GM21786 (cell line): ENCODE data around the gene IQCF2.
"Not testable (repeated sequence)": the region's sequence is repeated elsewhere in the genome, so short reads cannot be mapped to it uniquely, and the experiment has no call there.

Experiments
- ATAC-seq: cut with Tn5 transposase; IDR thresholded peaks from one replicate; pipeline ENCODE4 v1.9.1; 2021; ENCODE audit not compliant: unreplicated experiment

IQCF2 gene

GRCh38 chr3:51860703-51861665, at the start of gene IQCF2:
IQCF2 (plus strand) TSS chr3:51861615; CDS start chr3:51861667, 52 bp downstream.
- no peak for ATAC-seq

- no peak for ATAC-seq
These were observed 47.9 kb upstream of the IQCF2 start for GRCh38 chr3:51813539-51813938.

- no peak for ATAC-seq
These were observed 47.4 kb upstream of the IQCF2 start for GRCh38 chr3:51814034-51814433.

- no peak for ATAC-seq
These were observed 45.8 kb upstream of the IQCF2 start for GRCh38 chr3:51815614-51816013.

GRCh38 chr3:51816723-51817122, 44.7 kb upstream of the IQCF2 start:
- ATAC-seq = no peak

DNA sequence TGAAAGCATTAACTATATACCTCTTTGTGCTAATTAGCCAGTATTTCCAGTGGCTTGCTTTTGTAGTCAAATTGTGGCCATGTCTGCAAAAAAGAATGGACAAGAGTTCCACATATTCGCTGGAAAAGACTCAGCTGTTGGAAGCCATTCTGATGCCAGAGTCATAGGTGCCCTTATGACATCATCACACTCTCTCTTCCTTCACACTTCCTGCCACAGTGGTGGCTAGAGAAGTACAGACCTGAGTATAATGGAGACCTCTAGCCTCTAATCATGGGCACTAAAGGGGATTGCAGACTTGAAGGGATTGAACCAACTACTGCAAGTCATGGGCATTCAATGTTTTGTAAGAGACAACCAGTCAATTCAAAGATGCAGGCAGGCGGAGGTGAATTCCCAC, 44.0 kb upstream of the IQCF2 start:
- no peak for ATAC-seq

DNA sequence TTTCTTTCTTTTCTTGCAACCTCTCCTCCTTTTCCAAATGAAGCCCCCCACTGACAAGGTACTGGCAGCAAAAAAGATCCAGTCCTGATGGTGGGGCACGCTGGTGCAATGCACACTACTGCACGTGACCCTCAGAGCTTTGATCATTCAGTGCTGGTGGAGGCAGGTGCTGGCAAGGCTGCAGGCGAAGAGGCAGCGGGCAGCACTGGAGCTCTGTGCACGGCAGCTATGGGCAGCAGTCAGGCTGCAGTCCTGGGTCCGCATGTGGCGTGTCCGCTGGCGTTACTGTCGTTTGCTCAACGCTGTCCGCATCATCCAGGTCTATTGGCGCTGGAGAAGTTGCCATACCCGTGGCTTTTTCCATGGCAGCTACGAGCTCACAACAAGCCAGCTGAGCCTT, 42.3 kb upstream of the IQCF2 start:
- ATAC-seq = no peak

DNA sequence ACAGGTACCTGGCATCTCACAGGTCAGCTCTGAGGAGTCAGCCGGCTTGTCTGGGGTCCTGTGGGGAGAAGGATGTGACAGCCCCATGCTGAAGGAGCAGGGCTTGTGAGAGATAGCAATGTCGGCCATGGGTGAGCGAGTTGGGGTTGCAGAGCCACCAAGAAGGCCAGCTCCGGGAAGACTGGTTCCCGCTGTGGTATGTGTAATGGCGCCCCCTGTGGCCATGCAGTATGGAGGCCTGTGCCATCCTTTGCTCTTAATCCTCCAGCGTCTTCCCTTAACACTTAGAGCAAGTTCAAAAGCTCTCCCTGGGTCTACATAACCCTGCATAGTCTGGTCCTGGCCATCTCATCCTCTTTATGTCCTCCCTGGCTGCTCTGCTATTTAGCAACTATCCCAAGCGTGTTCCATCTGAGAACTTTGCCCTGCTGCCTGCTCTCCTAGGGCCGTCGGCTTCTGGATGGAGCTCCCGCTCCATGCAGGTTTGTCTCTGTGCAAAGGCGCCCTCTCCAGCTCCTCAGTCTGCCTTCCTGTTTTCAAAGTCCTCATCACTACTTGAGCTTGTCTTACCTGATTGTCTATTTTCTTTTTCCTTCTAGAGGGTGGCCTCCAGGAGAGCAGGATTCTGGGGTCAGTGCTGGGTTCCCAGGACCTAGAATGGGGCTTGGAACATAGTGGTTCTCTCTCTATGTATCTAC, 41.6 kb upstream of the IQCF2 start:
- ATAC-seq = no peak

- ATAC-seq = no peak
These were observed 33.1 kb upstream of the IQCF2 start for GRCh38 chr3:51828297-51828696.

DNA sequence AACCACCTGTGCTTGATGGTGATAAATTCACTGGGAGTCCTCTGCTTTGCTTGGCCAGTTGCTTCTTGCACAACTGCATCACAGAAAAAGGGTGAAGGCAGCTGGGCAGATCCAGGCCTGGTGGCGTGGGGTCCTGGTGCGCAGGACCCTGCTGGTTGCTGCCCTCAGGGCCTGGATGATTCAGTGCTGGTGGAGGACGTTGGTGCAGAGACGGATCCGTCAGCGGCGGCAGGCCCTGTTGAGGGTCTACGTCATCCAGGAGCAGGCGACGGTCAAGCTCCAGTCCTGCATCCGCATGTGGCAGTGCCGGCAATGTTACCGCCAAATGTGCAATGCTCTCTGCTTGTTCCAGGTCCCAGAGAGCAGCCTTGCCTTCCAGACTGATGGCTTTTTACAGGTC, 31.1 kb upstream of the IQCF2 start:
- ATAC-seq = no peak

GRCh38 chr3:51830836-51831385, 30.5 kb upstream of the IQCF2 start:
- ATAC-seq = no peak

DNA sequence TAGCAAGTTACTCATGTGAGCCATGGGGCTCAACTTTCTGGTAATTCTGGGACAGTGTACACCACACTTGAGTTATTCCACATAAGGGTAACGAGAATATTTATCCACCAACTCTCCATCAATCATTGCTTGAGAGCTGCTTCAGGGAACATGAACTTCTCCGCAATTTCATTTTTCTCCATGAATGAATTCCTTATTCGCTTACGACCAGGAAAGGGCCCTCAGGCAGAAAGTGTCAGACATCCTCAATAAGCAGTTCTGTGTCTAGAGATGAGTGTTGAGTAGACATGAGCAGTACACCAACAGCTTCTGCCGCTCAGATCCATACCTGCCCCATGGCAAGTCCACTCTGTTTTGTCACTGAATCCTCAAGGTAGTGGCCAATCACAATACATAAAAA, 24.8 kb upstream of the IQCF2 start:
- ATAC-seq = no peak

GRCh38 chr3:51845129-51845528, 16.3 kb upstream of the IQCF2 start:
- ATAC-seq = no peak

DNA sequence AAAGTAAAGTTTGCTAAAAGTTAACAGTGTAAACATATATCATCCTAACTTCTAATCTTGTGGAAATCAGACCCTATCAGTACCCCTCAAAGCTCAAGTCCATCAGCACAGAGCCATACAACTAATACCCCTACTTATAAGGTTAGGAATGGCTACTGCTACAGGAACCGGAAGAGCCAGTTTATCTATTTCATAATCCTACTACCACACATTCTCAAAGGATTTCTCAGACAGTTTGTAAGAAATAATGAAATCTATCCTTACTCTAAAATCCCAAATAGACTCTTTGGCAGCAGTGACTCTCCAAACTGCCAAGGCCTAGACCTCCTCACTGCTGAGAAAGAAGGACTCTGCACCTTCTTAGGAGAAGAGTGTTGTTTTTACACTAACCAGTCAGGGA, 6.0 kb upstream of the IQCF2 start:
- ATAC-seq = not testable (repeated sequence)

GRCh38 chr3:51862886-51863285, 1.5 kb downstream of the IQCF2 start:
- no peak for ATAC-seq

GRCh38 chr3:51868896-51869295, 7.5 kb downstream of the IQCF2 start:
- not testable (repeated sequence) for ATAC-seq

GRCh38 chr3:51869304-51869703, 7.9 kb downstream of the IQCF2 start:
- no peak for ATAC-seq

GRCh38 chr3:51873253-51873766, 11.9 kb downstream of the IQCF2 start:
- no peak for ATAC-seq

DNA sequence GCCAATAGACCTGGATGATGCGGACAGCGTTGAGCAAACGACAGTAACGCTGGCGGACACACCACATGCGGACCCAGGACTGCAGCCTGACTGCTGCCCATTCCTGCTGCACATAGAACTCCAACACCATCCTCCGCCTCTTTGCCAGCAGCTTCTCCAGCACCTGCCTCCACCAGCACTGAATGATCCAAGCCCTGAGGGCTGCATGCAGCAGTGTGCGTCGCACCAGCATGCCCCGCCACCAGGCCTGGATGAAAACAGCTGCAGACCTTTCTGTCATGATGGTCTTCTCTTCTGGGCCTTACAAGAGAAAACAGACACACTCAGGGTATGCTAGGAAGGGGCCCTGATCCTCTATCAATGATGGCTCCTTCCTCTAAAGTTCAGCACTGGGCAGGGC, 12.5 kb downstream of the IQCF2 start:
- no peak for ATAC-seq

DNA sequence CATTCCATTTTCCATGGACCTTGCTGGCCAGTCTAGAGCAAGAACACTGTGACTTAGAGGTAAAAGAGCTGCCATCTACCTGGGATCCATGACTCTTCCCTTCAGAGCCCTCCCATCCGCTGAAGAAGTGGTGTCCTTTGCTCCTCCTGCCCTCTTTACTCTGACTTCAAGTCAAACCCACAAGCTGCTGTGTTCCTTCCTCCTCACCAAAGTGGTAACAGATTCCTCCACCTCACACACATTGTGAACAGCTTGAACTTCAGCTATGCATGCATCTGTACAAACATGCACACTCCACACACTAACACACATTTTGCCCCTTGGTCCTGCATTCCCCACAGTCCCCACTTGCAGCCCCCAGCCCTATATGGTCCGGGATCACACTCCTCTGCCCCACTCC, 13.0 kb downstream of the IQCF2 start:
- no peak for ATAC-seq

GRCh38 chr3:51874889-51875288, 13.5 kb downstream of the IQCF2 start:
- no peak for ATAC-seq

DNA sequence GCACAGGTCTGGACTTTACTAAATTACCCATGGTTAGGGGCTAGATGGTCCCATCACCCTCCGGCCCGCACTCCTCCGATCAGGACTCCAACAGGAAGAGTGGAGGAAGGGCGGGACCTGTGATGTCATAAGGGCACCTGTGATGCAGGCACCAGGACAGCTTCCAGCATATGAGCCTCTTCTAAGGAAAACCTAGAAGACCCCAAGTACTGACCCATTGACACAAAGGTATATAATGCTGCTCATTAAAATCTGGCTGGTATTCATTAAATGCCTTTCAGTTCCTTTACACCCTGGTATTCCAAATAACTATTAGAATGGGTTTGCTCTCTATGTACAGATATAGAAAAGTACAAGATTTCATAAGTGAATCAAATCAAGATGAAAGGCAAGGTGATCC, 14.1 kb downstream of the IQCF2 start, which contains the start of gene IQCF5:
IQCF5 (minus strand) TSS at position 101 of the 400 bp plus-strand sequence; CDS start at position 31, 70 bp downstream.
- ATAC-seq = no peak
